Kidney epithelial cell (primary cell): ENCODE measurements around the gene FAM110A. TPM values are rescaled to one million over a fixed set of nuclear protein-coding genes. Genes with fewer than 3 reads are reported as not detected.

Experiments
- DNase-seq: peaks from one replicate; pipeline ENCODE4 v3.0.0-alpha.2; 2010; ENCODE audit warnings: low read depth
- H3K27me3 ChIP-seq: 2 replicates; pipeline ENCODE4 v1.6.0; 2011; ENCODE audit warnings: low read length; ENCODE audit not compliant: control insufficient read depth, insufficient read depth
- H3K36me3 ChIP-seq: 2 replicates; pipeline ENCODE4 v1.5.1; 2011; ENCODE audit warnings: low read length; ENCODE audit not compliant: control insufficient read depth, insufficient read depth
- H3K4me3 ChIP-seq: 2 replicates; pipeline ENCODE4 v1.5.1; 2011; ENCODE audit warnings: low read depth, mild to moderate bottlenecking, control low read depth, low read length
- total RNA-seq: library from RNA; depleted of rRNA; stranded (reverse); fragments of >200 nt; gene quantifications from 2 replicates; pipeline ENCODE4 v1.2.3, GENCODE V29; 2015
- TF ChIP-seq, protein P1 (sequence below): IDR thresholded peaks from 2 replicates; pipeline ENCODE4 v1.5.1; 2011; ENCODE audit warnings: mild to moderate bottlenecking, moderate library complexity, low read length, control low read depth, inconsistent platforms; ENCODE audit not compliant: insufficient read depth, poor library complexity, severe bottlenecking

FAM110A gene
- total RNA-seq, 1 donor from 2014 or later: 6.2 TPM

DNA sequence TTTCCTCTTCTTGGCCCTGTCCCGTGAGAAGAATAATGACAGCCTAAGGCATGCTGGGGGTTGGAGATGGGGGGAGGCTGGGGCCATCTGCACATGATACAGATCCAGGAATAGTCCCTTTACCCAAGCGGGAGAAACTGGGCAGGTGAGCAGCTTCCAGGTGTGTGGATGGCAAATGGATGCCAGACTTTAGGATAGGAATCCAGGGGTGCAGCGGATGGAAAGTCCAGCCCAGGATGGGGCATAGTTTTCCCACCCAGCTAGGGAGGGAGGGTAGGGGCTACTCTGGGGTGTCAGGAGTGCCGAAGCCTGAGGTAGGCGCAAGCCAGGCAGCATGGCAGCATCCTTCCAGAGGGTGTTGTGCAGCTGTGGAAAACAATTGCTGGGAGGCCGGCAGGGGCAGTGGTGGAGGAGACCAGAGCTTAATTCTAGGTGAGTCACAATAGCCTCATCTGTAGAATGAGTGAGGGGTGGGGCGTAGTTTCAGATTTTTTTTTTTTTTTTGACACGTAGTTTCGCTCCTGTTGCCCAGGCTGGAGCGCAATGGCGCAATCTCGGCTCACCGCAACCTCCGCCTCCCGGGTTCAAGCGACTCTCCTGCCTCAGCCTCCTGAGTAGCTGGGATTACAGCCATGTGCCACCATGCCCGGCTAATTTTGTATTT lies 15.4 kb upstream of the FAM110A start:
- Histone ChIP-seq H3K27me3 (peaks cover 2% of the 10 kb centered on the region), H3K36me3 (no peaks in the 10 kb centered on the region), H3K4me3 (no peak overlapping the region)
- no peak for DNase-seq
- TF ChIP-seq, protein P1, sequence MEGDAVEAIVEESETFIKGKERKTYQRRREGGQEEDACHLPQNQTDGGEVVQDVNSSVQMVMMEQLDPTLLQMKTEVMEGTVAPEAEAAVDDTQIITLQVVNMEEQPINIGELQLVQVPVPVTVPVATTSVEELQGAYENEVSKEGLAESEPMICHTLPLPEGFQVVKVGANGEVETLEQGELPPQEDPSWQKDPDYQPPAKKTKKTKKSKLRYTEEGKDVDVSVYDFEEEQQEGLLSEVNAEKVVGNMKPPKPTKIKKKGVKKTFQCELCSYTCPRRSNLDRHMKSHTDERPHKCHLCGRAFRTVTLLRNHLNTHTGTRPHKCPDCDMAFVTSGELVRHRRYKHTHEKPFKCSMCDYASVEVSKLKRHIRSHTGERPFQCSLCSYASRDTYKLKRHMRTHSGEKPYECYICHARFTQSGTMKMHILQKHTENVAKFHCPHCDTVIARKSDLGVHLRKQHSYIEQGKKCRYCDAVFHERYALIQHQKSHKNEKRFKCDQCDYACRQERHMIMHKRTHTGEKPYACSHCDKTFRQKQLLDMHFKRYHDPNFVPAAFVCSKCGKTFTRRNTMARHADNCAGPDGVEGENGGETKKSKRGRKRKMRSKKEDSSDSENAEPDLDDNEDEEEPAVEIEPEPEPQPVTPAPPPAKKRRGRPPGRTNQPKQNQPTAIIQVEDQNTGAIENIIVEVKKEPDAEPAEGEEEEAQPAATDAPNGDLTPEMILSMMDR: no peak

DNA sequence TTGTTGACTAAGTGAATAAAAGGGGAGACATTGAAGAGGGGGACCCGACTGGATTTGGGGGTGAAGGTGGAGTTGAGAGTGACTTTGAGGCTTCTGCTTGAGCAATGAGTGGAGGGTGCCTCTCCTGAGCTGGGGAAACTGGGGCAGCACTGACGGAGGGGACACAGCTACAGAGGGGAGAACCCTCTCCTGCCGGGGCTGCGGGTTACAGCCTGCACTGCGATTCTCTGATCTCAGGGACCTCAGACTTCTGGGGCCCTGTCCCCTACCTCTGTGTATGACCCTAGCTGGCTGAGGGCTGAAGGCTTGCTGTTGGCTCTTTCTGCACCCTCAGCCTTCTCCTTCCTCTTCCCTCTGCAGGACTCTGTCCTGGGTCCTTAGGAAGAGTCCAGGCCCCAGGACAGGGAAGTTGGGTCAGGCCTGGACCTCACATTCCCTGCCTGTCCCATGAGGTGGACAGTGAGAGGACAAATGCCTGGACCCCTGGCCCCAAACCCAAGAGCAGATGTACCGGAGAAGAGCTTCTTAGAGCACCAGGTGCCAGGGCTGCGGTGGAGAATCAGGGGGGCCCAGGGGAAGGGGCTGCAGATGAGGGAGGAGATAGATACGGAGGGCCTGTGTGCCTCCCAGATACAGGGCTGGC lies 13.7 kb upstream of the FAM110A start:
- TF ChIP-seq, protein P1: no peak
- Histone ChIP-seq H3K4me3 (no peak overlapping the region), H3K36me3 (no peaks in the 10 kb centered on the region), H3K27me3 (peaks cover 2% of the 10 kb centered on the region)
- DNase-seq: no peak

DNA sequence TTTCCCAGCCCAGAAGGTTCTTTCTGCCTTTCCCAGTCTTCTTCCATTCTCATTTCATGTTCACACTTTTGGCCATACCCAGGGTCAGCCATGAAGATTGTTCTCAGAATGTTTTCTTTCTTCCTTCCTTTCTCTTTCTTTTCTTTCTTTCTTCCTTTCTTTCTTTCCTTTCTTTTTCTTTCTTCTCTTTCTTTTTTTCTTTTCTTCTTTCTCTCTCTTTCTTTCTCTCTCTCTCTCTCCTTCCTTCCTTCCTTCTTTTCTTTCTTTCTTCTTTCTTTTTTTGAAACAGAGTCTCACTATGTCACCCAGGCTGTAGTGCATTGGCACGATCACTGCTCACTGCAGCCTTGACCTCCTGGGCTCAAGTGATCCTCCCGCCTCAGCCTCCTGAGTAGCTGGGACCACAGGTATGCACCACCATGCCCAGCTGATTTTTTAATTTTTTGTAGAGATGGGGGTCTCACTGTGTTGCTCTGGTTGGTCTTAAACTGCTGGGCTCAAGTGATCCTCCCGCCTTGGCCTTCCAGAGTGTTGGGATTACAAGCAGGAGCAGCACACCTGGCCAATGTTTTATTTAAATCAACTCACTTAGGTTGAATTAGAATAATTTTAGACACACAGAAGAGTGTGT lies 13.1 kb upstream of the FAM110A start:
- no peak for DNase-seq
- Histone ChIP-seq H3K4me3 (no peak overlapping the region), H3K36me3 (no peaks in the 10 kb centered on the region), H3K27me3 (peaks cover 2% of the 10 kb centered on the region)
- TF ChIP-seq, protein P1: no peak

DNA sequence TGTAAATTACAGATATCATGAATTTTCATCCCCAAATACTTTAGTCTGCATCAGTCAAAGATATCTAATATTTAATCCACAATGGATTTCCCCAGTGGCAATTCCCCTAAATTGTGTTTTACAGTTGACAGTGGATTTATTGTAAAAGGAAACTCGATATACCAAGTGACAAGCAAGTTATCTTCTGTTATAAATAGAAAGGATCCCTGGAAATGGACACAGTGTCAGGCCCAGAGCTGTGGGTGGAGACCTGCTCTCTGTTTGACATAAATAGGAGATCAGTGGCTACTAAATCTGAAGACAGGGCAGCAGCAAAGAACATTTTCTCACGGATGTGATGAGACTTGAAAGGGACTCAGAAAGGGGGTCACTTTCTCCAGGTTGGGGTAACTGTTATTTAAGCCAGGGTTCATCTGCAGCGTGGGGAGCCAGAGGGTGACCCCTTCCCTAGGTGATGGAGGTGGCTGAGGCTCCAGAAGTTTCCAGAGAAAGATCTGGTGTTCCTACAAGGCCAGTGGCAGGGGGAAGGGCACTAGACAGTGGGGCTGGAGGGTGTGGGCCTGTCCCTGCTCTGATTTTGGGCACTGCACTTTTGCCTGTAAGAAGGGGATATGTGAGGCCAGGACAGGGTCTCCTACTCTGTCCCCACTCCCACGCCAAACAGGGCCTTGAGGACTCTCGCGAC lies 12.3 kb upstream of the FAM110A start:
- no peaks in the 10 kb centered on the region for H3K36me3 ChIP-seq
- DNase-seq: no peak
- TF ChIP-seq, protein P1: no peak
- no peak overlapping the region for H3K4me3 ChIP-seq
- peaks cover 2% of the 10 kb centered on the region for H3K27me3 ChIP-seq

DNA sequence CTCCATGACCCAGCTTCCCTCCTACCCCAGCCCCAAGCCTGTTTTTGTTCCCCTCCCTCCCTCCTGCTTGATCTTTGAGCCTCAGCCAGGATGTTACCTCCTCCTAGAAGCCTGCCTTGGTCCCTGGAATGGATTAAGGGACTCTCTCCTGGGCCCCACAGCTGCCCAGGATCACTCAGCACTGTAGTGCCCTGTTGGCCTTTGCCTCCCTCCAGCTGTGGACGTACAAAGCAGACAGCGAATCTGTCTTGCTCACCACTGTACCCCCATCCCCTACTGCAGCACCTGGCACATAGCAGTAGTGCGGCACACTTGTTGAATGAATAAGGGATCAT lies 11.8 kb upstream of the FAM110A start:
- Histone ChIP-seq H3K4me3 (no peak overlapping the region), H3K27me3 (peaks cover 2% of the 10 kb centered on the region), H3K36me3 (no peaks in the 10 kb centered on the region)
- DNase-seq: no peak
- TF ChIP-seq, protein P1: no peak
